Neural progenitor cell (in vitro differentiated cells): ENCODE results near the gene FHIP2A. TPM values are rescaled to one million over a fixed set of nuclear protein-coding genes. Genes with fewer than 3 reads are reported as not detected.

ENCODE experiments used
- DNase-seq: peaks from one replicate; pipeline ENCODE4 v3.0.0-alpha.2; 2016; ENCODE audit warnings: low spot score
- H2AFZ ChIP-seq: fragments of 200-600 bp; sonication (generic); replicated peaks from 2 replicates; pipeline ENCODE4 v1.6.1; 2016; ENCODE audit warnings: antibody characterized with exemption
- H3F3A ChIP-seq: fragments of 200-600 bp; sonication (generic); 2 replicates; pipeline ENCODE4 v1.6.1; 2016; ENCODE audit warnings: antibody characterized with exemption, low read depth
- H3K27ac ChIP-seq: fragments of 200-600 bp; sonication (generic); 2 replicates; pipeline ENCODE4 v1.5.1; 2016; ENCODE audit warnings: mild to moderate bottlenecking
- H3K27me3 ChIP-seq: fragments of 200-600 bp; sonication (generic); 2 replicates; pipeline ENCODE4 v1.6.1; 2016; ENCODE audit warnings: mild to moderate bottlenecking, moderate library complexity
- H3K36me3 ChIP-seq: fragments of 200-600 bp; sonication (generic); 2 replicates; pipeline ENCODE4 v1.5.1; 2016
- H3K4me1 ChIP-seq: fragments of 200-600 bp; sonication (generic); 2 replicates; pipeline ENCODE4 v1.6.1; 2016; ENCODE audit warnings: mixed run types
- H3K4me2 ChIP-seq: fragments of 200-600 bp; sonication (generic); 2 replicates; pipeline ENCODE4 v1.6.1; 2016
- H3K4me3 ChIP-seq: fragments of 200-600 bp; sonication (generic); 2 replicates; pipeline ENCODE4 v1.5.1; 2016
- H3K79me2 ChIP-seq: fragments of 200-600 bp; sonication (generic); 2 replicates; pipeline ENCODE4 v1.6.1; 2016; ENCODE audit warnings: low read depth
- H3K9ac ChIP-seq: fragments of 200-600 bp; sonication (generic); 2 replicates; pipeline ENCODE4 v1.6.1; 2016
- H3K9me3 ChIP-seq: fragments of 200-600 bp; sonication (generic); 2 replicates; pipeline ENCODE4 v1.5.1; 2016; ENCODE audit warnings: low read depth
- H4K20me1 ChIP-seq: fragments of 200-600 bp; sonication (generic); 2 replicates; pipeline ENCODE4 v1.6.1; 2016; ENCODE audit warnings: low read depth
- H3K27ac Mint-ChIP-seq: 3 replicates; pipeline ENCODE4 v1.8.0; 2021; ENCODE audit warnings: mixed read lengths
- H3K27me3 Mint-ChIP-seq: 2 replicates; pipeline ENCODE4 v1.8.0; 2022; ENCODE audit warnings: low read depth, mild to moderate bottlenecking, inconsistent platforms, moderate library complexity, mixed read lengths; ENCODE audit not compliant: insufficient read depth
- H3K36me3 Mint-ChIP-seq: 3 replicates; pipeline ENCODE4 v1.8.0; 2021; ENCODE audit warnings: mixed read lengths
- H3K4me1 Mint-ChIP-seq: 3 replicates; pipeline ENCODE4 v1.8.0; 2021; ENCODE audit warnings: mixed read lengths
- H3K4me3 Mint-ChIP-seq: 3 replicates; pipeline ENCODE4 v1.8.0; 2021; ENCODE audit warnings: mild to moderate bottlenecking, moderate library complexity, mixed read lengths
- H3K9me3 Mint-ChIP-seq: 3 replicates; pipeline ENCODE4 v1.8.0; 2020; ENCODE audit warnings: mixed read lengths
- CTCF ChIP-seq: fragments of 200-600 bp; sonication (generic); IDR thresholded peaks from 2 replicates; pipeline ENCODE4 v1.5.1; 2017; ENCODE audit warnings: antibody characterized with exemption, mild to moderate bottlenecking
- EZH2 ChIP-seq: fragments of 200-600 bp; sonication (generic); IDR thresholded peaks from 2 replicates; pipeline ENCODE4 v1.6.1; 2017; ENCODE audit warnings: antibody characterized with exemption, mild to moderate bottlenecking, moderate library complexity
- EZH2phosphoT487 ChIP-seq: fragments of 200-600 bp; sonication (generic); IDR thresholded peaks from 2 replicates; pipeline ENCODE4 v1.6.1; 2017; ENCODE audit warnings: antibody characterized with exemption
- total RNA-seq: library from RNA; depleted of rRNA; stranded (reverse); fragments of >200 nt; gene quantifications from 2 replicates; pipeline ENCODE4 v1.2.3, GENCODE V29; 2015; ENCODE audit warnings: low replicate concordance

Gene FHIP2A
- total RNA-seq, 1 donor from 2014 or later, result 28.2 TPM

- H3K36me3 ChIP-seq, result no peaks in the 10 kb centered on the region
- H4K20me1 ChIP-seq, result no peaks in the 10 kb centered on the region
- H3K4me3 Mint-ChIP-seq, result no peak overlapping the region
- H3K9me3 ChIP-seq, result no peaks in the 10 kb centered on the region
- H3K36me3 Mint-ChIP-seq, result no peaks in the 10 kb centered on the region
- H3K27ac ChIP-seq, result no peak overlapping the region
- no peaks in the 10 kb centered on the region for H3F3A ChIP-seq
- no peak for DNase-seq
- H3K4me2 ChIP-seq, result no peak overlapping the region
- no peak overlapping the region for H2AFZ ChIP-seq
- peaks cover 2% of the 10 kb centered on the region for H3K27me3 Mint-ChIP-seq
- TF ChIP-seq EZH2 (no peak), CTCF (no peak), EZH2phosphoT487 (no peak)
- H3K27ac Mint-ChIP-seq, result no peak overlapping the region
- H3K9ac ChIP-seq, result no peak overlapping the region
- no peak overlapping the region for H3K4me3 ChIP-seq
- H3K9me3 Mint-ChIP-seq, result peaks cover 4% of the 10 kb centered on the region
- H3K4me1 ChIP-seq, result no peaks in the 10 kb centered on the region
- no peaks in the 10 kb centered on the region for H3K27me3 ChIP-seq
- no peaks in the 10 kb centered on the region for H3K79me2 ChIP-seq
- H3K4me1 Mint-ChIP-seq, result no peaks in the 10 kb centered on the region
Measured at GRCh38 chr10:114810926-114811325, 10.7 kb upstream of the FHIP2A start.

- peaks cover 2% of the 10 kb centered on the region for H3K27me3 Mint-ChIP-seq
- Histone ChIP-seq H3K79me2 (no peaks in the 10 kb centered on the region), H3K36me3 (no peaks in the 10 kb centered on the region), H3K9ac (no peak overlapping the region), H3F3A (no peaks in the 10 kb centered on the region), H3K4me2 (no peak overlapping the region), H3K27ac (no peak overlapping the region), H3K4me3 (no peak overlapping the region), H2AFZ (no peak overlapping the region), H4K20me1 (no peaks in the 10 kb centered on the region), H3K27me3 (no peaks in the 10 kb centered on the region), H3K4me1 (no peaks in the 10 kb centered on the region), H3K9me3 (no peaks in the 10 kb centered on the region)
- H3K27ac Mint-ChIP-seq, result no peak overlapping the region
- H3K4me3 Mint-ChIP-seq, result no peak overlapping the region
- H3K9me3 Mint-ChIP-seq, result peaks cover 4% of the 10 kb centered on the region
- H3K4me1 Mint-ChIP-seq, result no peaks in the 10 kb centered on the region
- TF ChIP-seq EZH2phosphoT487, result no peak
- TF ChIP-seq EZH2, result no peak
- no peak for TF ChIP-seq CTCF
- no peaks in the 10 kb centered on the region for H3K36me3 Mint-ChIP-seq
- DNase-seq, result no peak
Measured at GRCh38 chr10:114811862-114812261, 9.7 kb upstream of the FHIP2A start.

GRCh38 chr10:114815791-114816190 is 5.8 kb upstream of the FHIP2A start:
- H3K27me3 Mint-ChIP-seq, result no peaks in the 10 kb centered on the region
- Histone ChIP-seq H3K27ac (no peak overlapping the region), H4K20me1 (no peaks in the 10 kb centered on the region), H3K79me2 (no peaks in the 10 kb centered on the region), H3K27me3 (no peaks in the 10 kb centered on the region), H3K4me1 (no peaks in the 10 kb centered on the region), H3K4me3 (no peak overlapping the region), H3K9ac (no peak overlapping the region), H3K4me2 (no peak overlapping the region), H3K9me3 (no peaks in the 10 kb centered on the region), H3F3A (peaks cover 1% of the 10 kb centered on the region), H3K36me3 (no peaks in the 10 kb centered on the region), H2AFZ (no peak overlapping the region)
- no peak for DNase-seq
- TF ChIP-seq CTCF, result no peak
- no peak for TF ChIP-seq EZH2
- no peak for TF ChIP-seq EZH2phosphoT487
- H3K4me3 Mint-ChIP-seq, result no peak overlapping the region
- no peak overlapping the region for H3K27ac Mint-ChIP-seq
- peaks cover 2% of the 10 kb centered on the region for H3K9me3 Mint-ChIP-seq
- no peaks in the 10 kb centered on the region for H3K36me3 Mint-ChIP-seq
- no peaks in the 10 kb centered on the region for H3K4me1 Mint-ChIP-seq

- no peak overlapping the region for H2AFZ ChIP-seq
- no peak for DNase-seq
- no peak overlapping the region for H3K27ac Mint-ChIP-seq
Measured at GRCh38 chr10:114816308-114816707, 5.3 kb upstream of the FHIP2A start.

More at GRCh38 chr10:114816308-114816707, 5.3 kb upstream of the FHIP2A start:
- Histone ChIP-seq H3K4me1 (no peaks in the 10 kb centered on the region), H3K36me3 (no peaks in the 10 kb centered on the region), H3K27me3 (no peaks in the 10 kb centered on the region), H3K4me3 (no peak overlapping the region), H3K9me3 (no peaks in the 10 kb centered on the region), H3K9ac (no peak overlapping the region), H3K79me2 (no peaks in the 10 kb centered on the region), H3K27ac (no peak overlapping the region), H3F3A (peaks cover 6% of the 10 kb centered on the region), H4K20me1 (no peaks in the 10 kb centered on the region), H3K4me2 (no peak overlapping the region)
- no peaks in the 10 kb centered on the region for H3K27me3 Mint-ChIP-seq
- TF ChIP-seq EZH2phosphoT487 (no peak), CTCF (no peak), EZH2 (no peak)
- peaks cover 4% of the 10 kb centered on the region for H3K9me3 Mint-ChIP-seq
- H3K4me3 Mint-ChIP-seq, result no peak overlapping the region
- no peaks in the 10 kb centered on the region for H3K4me1 Mint-ChIP-seq
- no peaks in the 10 kb centered on the region for H3K36me3 Mint-ChIP-seq
